ENCODE results near the gene NELL2. TPM values are rescaled to one million over a fixed set of nuclear protein-coding genes. Genes with fewer than 3 reads are reported as not detected.

NELL2 gene
- total and polyA plus RNA-seq, 9 of the 15 experiments (the other 6 are each of a cell fraction or from before 2014, with no cell fraction given), result 0.32 to 1.1 (median 0.53) TPM

- no peak for FAIRE-seq
- ChIA-PET CTCF (ENCODE audit: low intra/inter-chr PET ratio) (no interaction called here), POLR2A (no interaction called here)
- intact Hi-C loops (cut with micrococcal nuclease), result no loop called here
- in situ Hi-C loops (cut with MboI), result no loop called here
- Histone ChIP-seq H3K4me3 (no peak overlapping the region), H3K79me2 (ENCODE audit: control insufficient read depth, insufficient read depth, low read length) (no peaks in the 10 kb centered on the region), H3K4me1 (replicated peaks in 1 of 2; ENCODE audit: control insufficient read depth in 2 of 2, insufficient read depth in 2 of 2, low read length in 2 of 2) (no peaks in the 10 kb centered on the region), H3K4me2 (ENCODE audit: insufficient read depth, low read length) (no peak overlapping the region), H3K27ac (ENCODE audit: extremely low read depth, low read depth, low read length) (no peak overlapping the region), H3K36me3 (ENCODE audit: control insufficient read depth, insufficient read depth, low read length) (no peaks in the 10 kb centered on the region), H3K9me3 (replicated peaks; ENCODE audit: control insufficient read depth, insufficient read depth, low read depth, low read length) (no peaks in the 10 kb centered on the region), H3K9me1 (ENCODE audit: control insufficient read depth, insufficient read depth, low read length) (no peaks in the 10 kb centered on the region), H2AFZ (ENCODE audit: low read depth, low read length) (no peak overlapping the region), H4K20me1 (replicated peaks; ENCODE audit: control insufficient read depth, insufficient read depth, low read length) (no peaks in the 10 kb centered on the region), H3K27me3 (ENCODE audit: control insufficient read depth in 2 of 2, insufficient read depth in 2 of 2, low read length in 2 of 2) (no peaks in the 10 kb centered on the region), H3K9ac (ENCODE audit: insufficient read depth in 1 of 2, low read depth in 2 of 2, low read length in 2 of 2) (no peak overlapping the region)
- WGBS (ENCODE audit: insufficient coverage, low coverage, missing lambda C conversion rate), result 1% methylated on average over 6 of the region's 6 CpGs
- no peak for DNase-seq (ENCODE audit: extremely low read depth in 1 of 4, low spot score in 3 of 4)
- TF ChIP-seq TAF9B (IDR thresholded peaks at IDR 0.05; ENCODE audit: partially characterized antibody) (no peak), SETDB1 (IDR thresholded peaks at IDR 0.05; ENCODE audit: low read length) (no peak), KDM4B (IDR thresholded peaks at IDR 0.05; ENCODE audit: borderline replicate concordance in 2 of 2, low read depth in 1 of 2) (no peak), GABPB2 (CRISPR knock-in tag; conservative IDR thresholded peaks at IDR 0.05) (no peak), SIN3A (IDR thresholded peaks at IDR 0.05; ENCODE audit: borderline replicate concordance in 2 of 2, control insufficient read depth in 1 of 2, low read depth in 2 of 2, low read length in 2 of 2) (no peak), HMGXB4 (CRISPR knock-in tag; IDR thresholded peaks at IDR 0.05) (no peak), ZNF311 (CRISPR knock-in tag; IDR thresholded peaks at IDR 0.05) (no peak), FOXK2 (conservative IDR thresholded peaks at IDR 0.05 in 1 of 2, IDR thresholded peaks at IDR 0.05 in 1 of 2; ENCODE audit: low read depth in 2 of 2) (no peak), SAFB2 (IDR thresholded peaks at IDR 0.05; ENCODE audit: borderline replicate concordance, low read depth, low read length, severe bottlenecking) (no peak)
- TF ChIP-seq, protein P1, sequence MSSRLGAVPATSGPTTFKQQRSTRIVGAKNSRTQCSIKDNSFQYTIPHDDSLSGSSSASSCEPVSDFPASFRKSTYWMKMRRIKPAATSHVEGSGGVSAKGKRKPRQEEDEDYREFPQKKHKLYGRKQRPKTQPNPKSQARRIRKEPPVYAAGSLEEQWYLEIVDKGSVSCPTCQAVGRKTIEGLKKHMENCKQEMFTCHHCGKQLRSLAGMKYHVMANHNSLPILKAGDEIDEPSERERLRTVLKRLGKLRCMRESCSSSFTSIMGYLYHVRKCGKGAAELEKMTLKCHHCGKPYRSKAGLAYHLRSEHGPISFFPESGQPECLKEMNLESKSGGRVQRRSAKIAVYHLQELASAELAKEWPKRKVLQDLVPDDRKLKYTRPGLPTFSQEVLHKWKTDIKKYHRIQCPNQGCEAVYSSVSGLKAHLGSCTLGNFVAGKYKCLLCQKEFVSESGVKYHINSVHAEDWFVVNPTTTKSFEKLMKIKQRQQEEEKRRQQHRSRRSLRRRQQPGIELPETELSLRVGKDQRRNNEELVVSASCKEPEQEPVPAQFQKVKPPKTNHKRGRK (tag; IDR thresholded peaks at IDR 0.05), result no peak
- TF ChIP-seq, protein P2, sequence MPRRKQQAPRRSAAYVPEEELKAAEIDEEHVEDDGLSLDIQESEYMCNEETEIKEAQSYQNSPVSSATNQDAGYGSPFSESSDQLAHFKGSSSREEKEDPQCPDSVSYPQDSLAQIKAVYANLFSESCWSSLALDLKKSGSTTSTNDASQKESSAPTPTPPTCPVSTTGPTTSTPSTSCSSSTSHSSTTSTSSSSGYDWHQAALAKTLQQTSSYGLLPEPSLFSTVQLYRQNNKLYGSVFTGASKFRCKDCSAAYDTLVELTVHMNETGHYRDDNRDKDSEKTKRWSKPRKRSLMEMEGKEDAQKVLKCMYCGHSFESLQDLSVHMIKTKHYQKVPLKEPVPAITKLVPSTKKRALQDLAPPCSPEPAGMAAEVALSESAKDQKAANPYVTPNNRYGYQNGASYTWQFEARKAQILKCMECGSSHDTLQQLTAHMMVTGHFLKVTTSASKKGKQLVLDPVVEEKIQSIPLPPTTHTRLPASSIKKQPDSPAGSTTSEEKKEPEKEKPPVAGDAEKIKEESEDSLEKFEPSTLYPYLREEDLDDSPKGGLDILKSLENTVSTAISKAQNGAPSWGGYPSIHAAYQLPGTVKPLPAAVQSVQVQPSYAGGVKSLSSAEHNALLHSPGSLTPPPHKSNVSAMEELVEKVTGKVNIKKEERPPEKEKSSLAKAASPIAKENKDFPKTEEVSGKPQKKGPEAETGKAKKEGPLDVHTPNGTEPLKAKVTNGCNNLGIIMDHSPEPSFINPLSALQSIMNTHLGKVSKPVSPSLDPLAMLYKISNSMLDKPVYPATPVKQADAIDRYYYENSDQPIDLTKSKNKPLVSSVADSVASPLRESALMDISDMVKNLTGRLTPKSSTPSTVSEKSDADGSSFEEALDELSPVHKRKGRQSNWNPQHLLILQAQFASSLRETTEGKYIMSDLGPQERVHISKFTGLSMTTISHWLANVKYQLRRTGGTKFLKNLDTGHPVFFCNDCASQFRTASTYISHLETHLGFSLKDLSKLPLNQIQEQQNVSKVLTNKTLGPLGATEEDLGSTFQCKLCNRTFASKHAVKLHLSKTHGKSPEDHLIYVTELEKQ (CRISPR knock-in tag; IDR thresholded peaks at IDR 0.05), result no peak
- no peak for ATAC-seq
- BruUV-seq (replicated peaks), result no TSS peak
Measured at GRCh38 chr12:44519931-44520330, 356.2 kb downstream of the NELL2 start.

Measured in K562 (cell line).